WTC11 (cell line): Measurements from ENCODE around the gene OSCP1. TPM values are rescaled to one million over a fixed set of nuclear protein-coding genes. Genes with fewer than 3 reads are reported as not detected.

Source experiments
- ATAC-seq: fragments of 200-7000 bp; cut with Tn5 transposase; 2 replicates; pipeline ENCODE4 v1.10.0; 2021; ENCODE audit warnings: mild to moderate bottlenecking, moderate library complexity
- CTCF ChIA-PET: fragments of 300-600 bp; sonication (Branson Sonifier 250); formaldehyde crosslinking; loops from one replicate; lab custom pipeline; 2021; ENCODE audit warnings: antibody characterized with exemption; lab: Charles Lee
- POLR2A ChIA-PET: fragments of 350-600 bp; sonication (Branson Sonifier 250); formaldehyde crosslinking; loops from one replicate; lab custom pipeline; 2021; ENCODE audit warnings: antibody characterized with exemption; lab: Charles Lee
- DNase-seq: peaks from one replicate; pipeline ENCODE4 v3.0.0; 2021; ENCODE audit warnings: low spot score
- H3K27ac Mint-ChIP-seq: 2 replicates; pipeline ENCODE4 v1.8.0; 2021; ENCODE audit warnings: mixed read lengths
- H3K27me3 Mint-ChIP-seq: 2 replicates; pipeline ENCODE4 v1.8.0; 2021; ENCODE audit warnings: low read depth, mild to moderate bottlenecking, moderate library complexity, mixed read lengths
- H3K36me3 Mint-ChIP-seq: 2 replicates; pipeline ENCODE4 v1.8.0; 2021; ENCODE audit warnings: mixed read lengths
- H3K4me1 Mint-ChIP-seq: 2 replicates; pipeline ENCODE4 v1.8.0; 2022; ENCODE audit warnings: mixed read lengths
- H3K4me3 Mint-ChIP-seq: 2 replicates; pipeline ENCODE4 v1.8.0; 2021; ENCODE audit warnings: mild to moderate bottlenecking, moderate library complexity, mixed read lengths
- H3K9me3 Mint-ChIP-seq: 2 replicates; pipeline ENCODE4 v1.8.0; 2021; ENCODE audit warnings: mixed read lengths
- ATF2 ChIP-seq: sonication (generic); formaldehyde crosslinking; IDR thresholded peaks from 2 replicates; pipeline ENCODE4 v1.8.1; 2022; ENCODE audit warnings: low read depth, missing genetic modification reagents, borderline replicate concordance
- CBFB ChIP-seq: sonication (generic); formaldehyde crosslinking; IDR thresholded peaks from 2 replicates; pipeline ENCODE4 v1.8.1; 2022; ENCODE audit warnings: mild to moderate bottlenecking, low read depth, missing genetic modification reagents
- CREM ChIP-seq: sonication (generic); formaldehyde crosslinking; IDR thresholded peaks from 2 replicates; pipeline ENCODE4 v1.8.1; 2022; ENCODE audit warnings: mild to moderate bottlenecking, missing genetic modification reagents, moderate library complexity
- E2F4 ChIP-seq: sonication (generic); formaldehyde crosslinking; IDR thresholded peaks from 2 replicates; pipeline ENCODE4 v1.8.1; 2022; ENCODE audit warnings: low read depth, mild to moderate bottlenecking, moderate library complexity, missing genetic modification reagents, borderline replicate concordance
- GABPB1 ChIP-seq: sonication (generic); formaldehyde crosslinking; IDR thresholded peaks from 2 replicates; pipeline ENCODE4 v1.8.1; 2023; ENCODE audit warnings: mild to moderate bottlenecking, missing genetic modification reagents
- IRF1 ChIP-seq: sonication (generic); formaldehyde crosslinking; IDR thresholded peaks from 2 replicates; pipeline ENCODE4 v1.8.0; 2023; ENCODE audit warnings: missing genetic modification reagents
- IRF2 ChIP-seq: sonication (generic); formaldehyde crosslinking; IDR thresholded peaks from 2 replicates; pipeline ENCODE4 v1.8.0; 2022; ENCODE audit warnings: low read depth, missing genetic modification reagents, borderline replicate concordance
- KAT7 ChIP-seq: sonication (generic); formaldehyde crosslinking; IDR thresholded peaks from 2 replicates; pipeline ENCODE4 v1.8.1; 2023; ENCODE audit warnings: missing genetic modification reagents, mild to moderate bottlenecking, borderline replicate concordance
- MAX ChIP-seq: sonication (generic); formaldehyde crosslinking; IDR thresholded peaks from 2 replicates; pipeline ENCODE4 v1.8.0; 2022; ENCODE audit warnings: mild to moderate bottlenecking, missing genetic modification reagents
- MXD4 ChIP-seq: fragments of 250-450 bp; sonication (Bioruptor Pico); IDR thresholded peaks from 2 replicates; pipeline ENCODE4 v1.8.0; 2021; ENCODE audit warnings: mild to moderate bottlenecking, moderate library complexity, borderline replicate concordance
- NFE2L1 ChIP-seq: sonication (generic); formaldehyde crosslinking; IDR thresholded peaks from 2 replicates; pipeline ENCODE4 v1.8.1; 2023; ENCODE audit warnings: missing genetic modification reagents
- USF1 ChIP-seq: sonication (generic); formaldehyde crosslinking; IDR thresholded peaks from 2 replicates; pipeline ENCODE4 v1.8.0; 2022; ENCODE audit warnings: mild to moderate bottlenecking, missing genetic modification reagents
- ZNF281 ChIP-seq: sonication (generic); formaldehyde crosslinking; IDR thresholded peaks from 2 replicates; pipeline ENCODE4 v1.8.0; 2023; ENCODE audit warnings: mild to moderate bottlenecking, missing genetic modification reagents
- total RNA-seq: library from RNA; stranded (reverse); gene quantifications from 3 replicates; pipeline ENCODE4 v1.2.3, GENCODE V29; 2021

Gene OSCP1
- total RNA-seq, 1 experiment from 2014 or later = 1.7 TPM

GRCh38 chr1:36391271-36391670, 59.0 kb downstream of the OSCP1 start (continued):
- TF ChIP-seq IRF1 (CRISPR knock-in tag) (no peak), E2F4 (CRISPR knock-in tag) (no peak), GABPB1 (no peak), MAX (CRISPR knock-in tag) (no peak), IRF2 (no peak), NFE2L1 (no peak), USF1 (CRISPR knock-in tag) (no peak), MXD4 (no peak), KAT7 (no peak), ZNF281 (CRISPR knock-in tag) (no peak)

GRCh38 chr1:36390411-36390810, 59.8 kb downstream of the OSCP1 start:
- Mint-ChIP-seq H3K4me1 (peaks cover 15% of the 10 kb centered on the region), H3K36me3 (peaks cover 11% of the 10 kb centered on the region), H3K4me3 (no peak overlapping the region), H3K9me3 (no peaks in the 10 kb centered on the region), H3K27me3 (no peaks in the 10 kb centered on the region), H3K27ac (no peak overlapping the region)
- POLR2A ChIA-PET = no interaction called here
- TF ChIP-seq ZNF281 (CRISPR knock-in tag) = no peak
- TF ChIP-seq CBFB (CRISPR knock-in tag) = no peak
- TF ChIP-seq MAX (CRISPR knock-in tag) = no peak
- no peak for TF ChIP-seq ATF2 (CRISPR knock-in tag)
- TF ChIP-seq CREM (CRISPR knock-in tag) = no peak
- CTCF ChIA-PET = interaction anchor here (1.4 kb wide), 1 partner anchor 21 kb away, joined by 3 read pairs; no protein-coding TSS in a partner anchor
- ATAC-seq (no peak), DNase-seq (no peak)
